Activated T-cell treated with anti-CD3 and anti-CD28 coated beads, Interleukin-2, amount 50 U/mL, for 24 hours (primary cell): Measurements from ENCODE around the gene HMGXB3.

Experiments used
- DNase-seq: peaks from one replicate; pipeline ENCODE4 v3.0.0-alpha.2; 2020
- H3K27ac Mint-ChIP-seq: 2 replicates; pipeline ENCODE4 v1.8.0; 2020; ENCODE audit warnings: mild to moderate bottlenecking, mixed read lengths
- H3K27me3 Mint-ChIP-seq: 2 replicates; pipeline ENCODE4 v1.8.0; 2020; ENCODE audit warnings: mixed read lengths
- H3K36me3 Mint-ChIP-seq: 2 replicates; pipeline ENCODE4 v1.8.0; 2020; ENCODE audit warnings: low read depth, mixed read lengths
- H3K4me1 Mint-ChIP-seq: 2 replicates; pipeline ENCODE4 v1.8.0; 2020; ENCODE audit warnings: low read depth, mixed read lengths
- H3K4me3 Mint-ChIP-seq: 2 replicates; pipeline ENCODE4 v1.8.0; 2020; ENCODE audit warnings: mild to moderate bottlenecking, moderate library complexity, mixed read lengths
- H3K9me3 Mint-ChIP-seq: 2 replicates; pipeline ENCODE4 v1.8.0; 2020; ENCODE audit warnings: mixed read lengths

The HMGXB3 gene

DNA sequence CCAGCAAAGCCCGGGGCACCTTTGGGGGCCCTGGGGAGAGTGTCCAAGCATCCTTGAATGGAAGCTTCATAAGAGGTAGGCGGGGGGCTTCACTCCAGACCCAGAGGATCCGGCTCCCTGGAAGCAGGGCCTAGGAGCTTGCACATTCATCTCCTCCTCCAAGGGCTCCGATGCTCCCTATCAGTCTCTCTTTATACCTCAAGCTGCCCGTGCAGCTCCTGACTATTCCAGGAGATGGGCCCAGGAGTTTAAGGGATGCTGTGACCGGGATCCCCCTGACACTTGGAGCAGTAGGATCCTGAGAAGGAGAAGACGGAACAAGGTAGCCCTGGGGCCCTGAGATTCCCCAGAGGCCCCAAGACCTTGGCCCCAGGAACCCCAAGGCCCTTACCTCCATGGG, 59.9 kb downstream of the HMGXB3 start:
- no peaks in the 10 kb centered on the region for H3K9me3 Mint-ChIP-seq
- peaks cover 2% of the 10 kb centered on the region for H3K36me3 Mint-ChIP-seq
- no peak overlapping the region for H3K27ac Mint-ChIP-seq
- DNase-seq: no peak
- H3K27me3 Mint-ChIP-seq: peaks cover 3% of the 10 kb centered on the region
- H3K4me1 Mint-ChIP-seq: no peaks in the 10 kb centered on the region
- no peak overlapping the region for H3K4me3 Mint-ChIP-seq

- peaks cover 2% of the 10 kb centered on the region for H3K4me1 Mint-ChIP-seq
- H3K4me3 Mint-ChIP-seq: no peak overlapping the region
- H3K27ac Mint-ChIP-seq: no peak overlapping the region
- H3K9me3 Mint-ChIP-seq: no peaks in the 10 kb centered on the region
- no peak for DNase-seq
- H3K27me3 Mint-ChIP-seq: peaks cover 3% of the 10 kb centered on the region
- H3K36me3 Mint-ChIP-seq: no peaks in the 10 kb centered on the region
Observed at GRCh38 chr5:150061538-150061995, 61.0 kb downstream of the HMGXB3 start.

DNA sequence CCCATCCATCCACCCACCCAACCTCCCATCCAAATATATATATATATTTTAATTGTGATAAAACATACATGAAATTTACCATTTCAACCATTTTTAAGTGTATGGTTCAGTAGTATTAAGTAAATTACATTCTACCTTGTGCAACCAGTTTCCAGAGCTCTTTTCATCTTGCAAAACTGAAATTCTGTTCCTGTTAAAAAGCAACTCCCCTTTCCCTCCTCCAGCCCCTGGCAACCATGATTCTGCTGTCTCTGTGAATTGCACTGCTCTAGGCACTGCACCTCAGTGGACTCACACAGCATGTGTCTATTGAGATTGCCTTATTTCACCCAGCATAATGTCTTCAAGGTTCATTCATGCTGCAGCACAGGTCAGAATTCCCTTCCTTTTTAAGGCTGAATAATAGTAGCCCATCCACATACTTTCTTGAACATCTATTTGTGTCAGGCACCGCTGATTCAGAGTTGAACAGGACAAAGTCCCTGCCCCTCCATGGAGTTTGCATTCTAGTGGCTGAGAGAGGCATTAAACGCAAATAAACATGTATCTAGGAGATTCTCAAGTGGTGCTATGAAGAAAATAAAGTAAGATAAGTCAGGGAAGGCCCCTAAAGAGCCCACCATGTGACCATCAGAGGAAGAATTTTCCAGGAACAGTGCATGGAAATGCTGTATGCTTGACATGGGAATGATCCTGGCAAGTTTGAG, 61.8 kb downstream of the HMGXB3 start:
- H3K4me3 Mint-ChIP-seq: no peak overlapping the region
- peaks cover 10% of the 10 kb centered on the region for H3K4me1 Mint-ChIP-seq
- H3K27me3 Mint-ChIP-seq: peaks cover 3% of the 10 kb centered on the region
- H3K36me3 Mint-ChIP-seq: no peaks in the 10 kb centered on the region
- no peaks in the 10 kb centered on the region for H3K9me3 Mint-ChIP-seq
- DNase-seq: no peak
- H3K27ac Mint-ChIP-seq: no peak overlapping the region

GRCh38 chr5:150063638-150064037, 63.1 kb downstream of the HMGXB3 start:
- H3K27ac Mint-ChIP-seq: no peak overlapping the region
- DNase-seq: no peak
- H3K36me3 Mint-ChIP-seq: no peaks in the 10 kb centered on the region
- H3K4me1 Mint-ChIP-seq: peaks cover 14% of the 10 kb centered on the region
- H3K27me3 Mint-ChIP-seq: peaks cover 3% of the 10 kb centered on the region
- H3K9me3 Mint-ChIP-seq: no peaks in the 10 kb centered on the region
- no peak overlapping the region for H3K4me3 Mint-ChIP-seq

- Mint-ChIP-seq H3K4me3 (no peak overlapping the region), H3K36me3 (no peaks in the 10 kb centered on the region), H3K27ac (no peak overlapping the region), H3K9me3 (no peaks in the 10 kb centered on the region), H3K27me3 (peaks cover 3% of the 10 kb centered on the region), H3K4me1 (peaks cover 14% of the 10 kb centered on the region)
- DNase-seq: no peak
Observed at GRCh38 chr5:150064681-150065220, 64.2 kb downstream of the HMGXB3 start.

DNA sequence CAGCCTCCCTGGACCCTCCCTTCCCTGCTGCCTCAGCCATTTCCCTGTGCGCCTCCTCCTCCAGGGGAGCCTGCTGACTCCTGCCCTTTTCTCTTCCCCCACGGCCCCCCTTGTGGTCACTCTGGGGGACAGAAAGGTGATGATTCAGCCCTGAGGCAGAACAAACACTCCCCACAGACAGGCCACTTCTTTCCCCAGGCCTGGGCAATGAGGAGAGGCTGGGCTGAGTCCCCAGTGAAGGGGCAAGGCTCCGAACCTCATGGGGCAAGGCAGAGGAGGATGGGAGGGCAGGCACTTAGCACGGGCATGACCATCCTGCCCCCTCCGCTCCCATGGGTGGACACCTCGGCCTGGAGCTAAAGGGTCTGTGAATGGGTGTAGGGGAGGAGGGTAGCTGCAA, 64.8 kb downstream of the HMGXB3 start:
- H3K4me3 Mint-ChIP-seq: no peak overlapping the region
- H3K4me1 Mint-ChIP-seq: peaks cover 14% of the 10 kb centered on the region
- H3K36me3 Mint-ChIP-seq: no peaks in the 10 kb centered on the region
- no peak for DNase-seq
- no peaks in the 10 kb centered on the region for H3K9me3 Mint-ChIP-seq
- H3K27me3 Mint-ChIP-seq: peaks cover 3% of the 10 kb centered on the region
- no peak overlapping the region for H3K27ac Mint-ChIP-seq

- no peak overlapping the region for H3K27ac Mint-ChIP-seq
- peaks cover 3% of the 10 kb centered on the region for H3K27me3 Mint-ChIP-seq
Observed at GRCh38 chr5:150065886-150066285, 65.3 kb downstream of the HMGXB3 start.

GRCh38 chr5:150066436-150066835, 65.9 kb downstream of the HMGXB3 start:
- Mint-ChIP-seq H3K4me1 (peaks cover 14% of the 10 kb centered on the region), H3K36me3 (no peaks in the 10 kb centered on the region), H3K9me3 (no peaks in the 10 kb centered on the region), H3K4me3 (no peak overlapping the region), H3K27me3 (peaks cover 3% of the 10 kb centered on the region), H3K27ac (peak overlapping the region; percentile 71)
- no peak for DNase-seq

More at GRCh38 chr5:150065886-150066285, 65.3 kb downstream of the HMGXB3 start:
- Mint-ChIP-seq H3K4me3 (no peak overlapping the region), H3K36me3 (no peaks in the 10 kb centered on the region), H3K9me3 (no peaks in the 10 kb centered on the region), H3K4me1 (peaks cover 14% of the 10 kb centered on the region)
- no peak for DNase-seq

GRCh38 chr5:150066901-150067396, 66.4 kb downstream of the HMGXB3 start:
- H3K9me3 Mint-ChIP-seq: no peaks in the 10 kb centered on the region
- peaks cover 3% of the 10 kb centered on the region for H3K27me3 Mint-ChIP-seq
- no peak overlapping the region for H3K4me3 Mint-ChIP-seq
- no peak for DNase-seq
- H3K36me3 Mint-ChIP-seq: no peaks in the 10 kb centered on the region
- H3K4me1 Mint-ChIP-seq: peaks cover 14% of the 10 kb centered on the region
- H3K27ac Mint-ChIP-seq: peak overlapping the region; percentile 71

DNA sequence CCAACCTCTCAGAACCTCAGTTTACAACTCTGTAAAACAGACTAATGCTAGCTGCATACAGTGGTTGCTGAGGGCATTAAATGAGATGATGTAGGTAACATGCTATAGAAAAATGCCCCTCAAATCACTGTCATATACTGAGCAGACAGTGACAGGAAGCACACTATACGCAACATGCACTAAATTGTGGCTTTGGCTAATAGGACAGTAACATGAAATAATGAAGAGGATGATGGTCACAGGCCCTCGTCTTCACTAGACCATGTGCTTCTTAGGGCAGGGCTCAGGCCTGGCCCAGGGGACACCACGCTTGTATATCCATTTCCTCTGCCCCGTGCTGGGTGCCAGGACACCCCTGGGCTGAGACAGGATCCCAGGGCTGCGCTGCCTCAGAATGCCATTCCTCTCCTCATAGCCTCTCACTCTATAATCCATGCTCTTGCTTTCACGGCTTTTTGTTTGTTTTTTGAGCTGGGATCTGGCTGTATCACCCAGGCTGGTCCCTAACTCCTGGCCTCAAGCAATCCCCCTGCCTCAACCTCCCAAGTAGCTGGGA, 66.9 kb downstream of the HMGXB3 start:
- no peak for DNase-seq

DNA sequence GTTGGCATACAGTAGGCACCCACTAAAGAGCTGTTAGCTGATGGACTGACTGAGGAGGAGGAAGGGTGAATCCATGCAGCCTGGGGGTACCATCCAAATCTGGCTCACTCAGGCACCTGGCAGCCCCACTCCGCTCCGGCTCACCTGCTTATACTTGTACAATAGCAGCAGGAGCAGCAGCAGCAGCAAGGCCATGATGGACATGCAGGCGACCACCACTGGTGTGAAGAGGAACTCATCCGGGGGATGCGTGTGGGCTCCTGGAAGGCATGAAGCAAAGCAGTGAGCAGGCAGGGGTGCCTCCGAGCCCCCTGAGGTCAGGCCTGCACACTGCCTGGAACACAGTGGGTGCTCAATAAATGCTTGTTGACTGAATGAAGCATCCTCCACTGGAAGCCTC, 67.5 kb downstream of the HMGXB3 start:
- no peak for DNase-seq
- no peaks in the 10 kb centered on the region for H3K9me3 Mint-ChIP-seq
- H3K4me1 Mint-ChIP-seq: peaks cover 14% of the 10 kb centered on the region
- no peak overlapping the region for H3K4me3 Mint-ChIP-seq
- H3K27me3 Mint-ChIP-seq: peaks cover 3% of the 10 kb centered on the region
- no peak overlapping the region for H3K27ac Mint-ChIP-seq
- H3K36me3 Mint-ChIP-seq: no peaks in the 10 kb centered on the region

More for the DNA sequence above, 66.9 kb downstream of the HMGXB3 start:
- no peaks in the 10 kb centered on the region for H3K36me3 Mint-ChIP-seq
- no peaks in the 10 kb centered on the region for H3K9me3 Mint-ChIP-seq
- peaks cover 14% of the 10 kb centered on the region for H3K4me1 Mint-ChIP-seq
- H3K27me3 Mint-ChIP-seq: peaks cover 3% of the 10 kb centered on the region
- no peak overlapping the region for H3K4me3 Mint-ChIP-seq
- no peak overlapping the region for H3K27ac Mint-ChIP-seq

DNA sequence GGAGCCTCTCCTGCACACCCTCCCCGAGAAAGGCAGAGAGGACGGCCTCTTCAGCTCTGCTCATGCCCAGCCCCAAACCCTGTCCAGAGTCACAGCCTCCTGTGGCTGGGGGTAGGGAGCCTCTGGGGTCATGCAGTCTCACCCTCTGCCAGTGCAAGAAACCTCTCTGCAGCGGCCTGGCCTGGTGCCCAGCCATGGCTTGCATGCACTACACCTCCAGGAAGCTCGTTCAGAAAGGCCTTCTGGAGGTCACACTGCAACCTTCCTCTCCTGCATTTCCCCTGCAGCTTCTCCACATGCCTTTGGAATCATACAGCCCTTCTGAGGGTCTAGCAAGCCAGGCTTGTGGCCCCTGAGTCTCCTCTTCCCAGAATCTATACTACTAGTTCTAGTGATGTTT, 67.9 kb downstream of the HMGXB3 start:
- Mint-ChIP-seq H3K27me3 (peaks cover under 1% of the 10 kb centered on the region), H3K36me3 (no peaks in the 10 kb centered on the region), H3K27ac (no peak overlapping the region), H3K4me3 (no peak overlapping the region), H3K4me1 (peaks cover 14% of the 10 kb centered on the region), H3K9me3 (no peaks in the 10 kb centered on the region)
- no peak for DNase-seq

DNA sequence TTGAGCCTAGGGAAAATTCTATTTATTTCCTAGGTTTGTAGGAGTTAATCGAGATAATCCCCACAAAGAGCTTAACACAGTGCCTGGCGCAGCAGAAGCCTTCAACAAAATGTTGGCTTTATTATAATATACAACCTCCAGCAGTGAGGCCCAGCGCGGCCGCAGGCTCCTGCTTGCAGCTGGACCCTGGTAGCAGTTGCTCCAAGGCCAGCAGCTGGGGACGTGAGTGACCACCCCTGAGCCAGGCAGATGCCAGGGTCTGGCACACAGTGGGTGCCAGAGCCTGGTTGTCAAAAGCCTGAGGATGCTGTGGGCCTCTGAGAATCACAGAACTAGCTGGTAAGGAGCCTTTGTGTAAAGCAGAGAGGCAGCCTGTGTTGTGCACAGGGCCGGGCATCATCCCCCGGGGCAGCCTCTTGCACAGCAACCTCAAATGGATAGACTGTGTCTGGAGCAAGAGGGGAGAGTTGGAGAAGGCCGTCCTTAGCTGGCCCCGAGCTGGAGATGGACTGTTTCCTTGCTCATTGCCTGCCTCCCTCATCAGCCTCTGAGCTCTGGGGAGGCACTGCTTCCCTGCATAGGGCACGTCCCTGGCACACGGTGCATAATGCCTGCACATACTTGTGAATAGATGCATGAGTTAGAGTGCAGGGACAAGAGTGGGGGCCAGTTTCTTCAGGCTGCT, 68.6 kb downstream of the HMGXB3 start:
- Mint-ChIP-seq H3K4me1 (peaks cover 14% of the 10 kb centered on the region), H3K9me3 (no peaks in the 10 kb centered on the region), H3K27me3 (no peaks in the 10 kb centered on the region), H3K4me3 (no peak overlapping the region), H3K36me3 (no peaks in the 10 kb centered on the region), H3K27ac (no peak overlapping the region)
- DNase-seq: no peak

DNA sequence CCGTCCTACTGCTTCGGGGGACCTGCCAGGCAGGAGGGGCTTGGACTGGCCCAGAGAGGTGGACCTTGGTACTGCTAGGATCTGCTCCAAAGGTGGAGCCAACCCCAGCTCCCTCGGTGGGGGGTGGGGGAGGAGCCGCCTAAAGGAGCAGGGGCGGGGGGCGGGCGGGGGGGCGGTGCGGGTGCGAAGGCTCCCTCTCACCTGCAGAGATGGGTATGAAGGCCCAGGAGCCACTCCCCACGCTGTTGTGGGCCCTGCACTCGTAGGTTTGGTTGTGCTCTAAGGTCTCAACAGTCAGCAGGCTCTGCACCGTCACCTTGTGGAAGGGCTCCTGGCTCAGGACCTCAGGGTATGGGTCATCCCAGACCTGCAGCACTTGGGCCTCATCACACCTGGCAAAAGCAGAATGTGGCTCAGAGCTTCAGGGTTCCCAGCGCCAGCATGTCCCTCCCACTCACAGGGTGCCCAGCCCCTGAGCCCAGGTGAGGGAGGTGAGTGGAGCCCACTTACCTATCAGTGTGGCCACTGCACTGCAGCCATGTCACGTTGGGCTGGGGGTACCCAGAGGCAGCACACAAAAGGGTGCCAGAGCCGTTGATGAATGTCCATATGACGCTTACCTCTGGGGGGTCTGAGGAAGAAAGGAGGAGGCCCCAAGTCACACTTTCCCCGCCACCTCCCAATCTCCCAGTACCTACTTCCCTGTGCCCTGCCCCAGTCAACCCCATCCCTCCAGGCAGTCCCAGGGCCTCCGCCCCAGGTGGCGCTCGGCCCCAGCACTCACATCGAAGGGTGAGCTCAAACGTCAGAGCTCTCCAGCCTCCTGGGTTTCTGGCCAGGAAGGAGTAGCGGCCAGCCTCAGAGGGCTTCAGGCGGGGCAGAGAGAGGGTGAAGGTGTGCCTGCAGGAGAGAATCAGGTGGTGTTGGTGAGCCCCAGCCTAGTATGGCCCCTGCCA, 69.4 kb downstream of the HMGXB3 start:
- no peaks in the 10 kb centered on the region for H3K27me3 Mint-ChIP-seq
- no peak for DNase-seq
- no peak overlapping the region for H3K4me3 Mint-ChIP-seq
- H3K4me1 Mint-ChIP-seq: peaks cover 14% of the 10 kb centered on the region
- H3K9me3 Mint-ChIP-seq: no peaks in the 10 kb centered on the region
- no peaks in the 10 kb centered on the region for H3K36me3 Mint-ChIP-seq
- no peak overlapping the region for H3K27ac Mint-ChIP-seq
